ENCODE results near the gene ZXDC.

DNA sequence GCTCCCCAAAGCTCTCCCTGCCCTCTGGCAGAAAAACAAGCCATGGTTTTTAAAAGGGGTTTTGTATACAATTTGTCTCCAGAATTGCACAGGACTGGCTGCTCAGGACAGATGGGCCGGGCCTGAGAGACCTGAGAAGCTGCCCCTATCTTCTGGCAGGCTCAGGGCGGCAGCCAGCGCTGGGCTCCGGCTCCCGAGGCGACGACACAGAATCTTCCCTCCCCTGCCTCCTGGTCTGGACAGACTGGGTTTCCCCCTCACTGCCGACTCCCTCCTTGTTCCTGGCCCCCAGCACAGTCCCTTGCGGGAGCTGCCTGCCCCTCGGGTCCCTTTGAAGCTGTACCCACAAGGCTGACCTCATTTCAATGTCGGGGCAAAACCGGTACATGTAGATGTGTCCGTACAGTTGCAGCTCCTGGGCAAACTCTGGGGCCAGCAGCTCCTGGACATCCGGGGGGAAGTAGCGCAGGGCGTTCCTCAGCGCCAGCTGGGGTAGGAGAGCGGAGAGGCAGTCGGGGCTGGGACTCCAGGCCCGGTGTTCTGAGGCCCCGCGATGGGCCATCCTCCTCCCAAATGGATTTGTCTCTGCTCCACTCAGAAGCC is 34.7 kb upstream of the ZXDC start:
- TF ChIP-seq, protein P1, sequence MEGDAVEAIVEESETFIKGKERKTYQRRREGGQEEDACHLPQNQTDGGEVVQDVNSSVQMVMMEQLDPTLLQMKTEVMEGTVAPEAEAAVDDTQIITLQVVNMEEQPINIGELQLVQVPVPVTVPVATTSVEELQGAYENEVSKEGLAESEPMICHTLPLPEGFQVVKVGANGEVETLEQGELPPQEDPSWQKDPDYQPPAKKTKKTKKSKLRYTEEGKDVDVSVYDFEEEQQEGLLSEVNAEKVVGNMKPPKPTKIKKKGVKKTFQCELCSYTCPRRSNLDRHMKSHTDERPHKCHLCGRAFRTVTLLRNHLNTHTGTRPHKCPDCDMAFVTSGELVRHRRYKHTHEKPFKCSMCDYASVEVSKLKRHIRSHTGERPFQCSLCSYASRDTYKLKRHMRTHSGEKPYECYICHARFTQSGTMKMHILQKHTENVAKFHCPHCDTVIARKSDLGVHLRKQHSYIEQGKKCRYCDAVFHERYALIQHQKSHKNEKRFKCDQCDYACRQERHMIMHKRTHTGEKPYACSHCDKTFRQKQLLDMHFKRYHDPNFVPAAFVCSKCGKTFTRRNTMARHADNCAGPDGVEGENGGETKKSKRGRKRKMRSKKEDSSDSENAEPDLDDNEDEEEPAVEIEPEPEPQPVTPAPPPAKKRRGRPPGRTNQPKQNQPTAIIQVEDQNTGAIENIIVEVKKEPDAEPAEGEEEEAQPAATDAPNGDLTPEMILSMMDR (IDR thresholded peaks at IDR 0.05), result no peak
- no peak for TF ChIP-seq POLR2A (IDR thresholded peaks at IDR 0.05)

All from uterus (tissue), 2 donors.